ENCODE data around the gene OSBPL1A. TPM values are rescaled to one million over a fixed set of nuclear protein-coding genes. Genes with fewer than 3 reads are reported as not detected.
"Not testable (repeated sequence)": the region's sequence is repeated elsewhere in the genome, so short reads cannot be mapped to it uniquely, and the experiment has no call there.

The OSBPL1A gene
- total RNA-seq, 4 donors from 2014 or later, result 16.1 to 80.0 (median 61.4) TPM

GRCh38 chr18:24380163-24380747 lies 17.4 kb downstream of the OSBPL1A start:
- Histone ChIP-seq H3K27ac (no peak overlapping the region), H3K4me3 (no peak overlapping the region), H3K9me3 (no peaks in the 10 kb centered on the region), H3K27me3 (no peaks in the 10 kb centered on the region), H3K4me1 (no peaks in the 10 kb centered on the region), H3K36me3 (no peaks in the 10 kb centered on the region)
- intact Hi-C loops (cut with DNase I; ENCODE audit: low total_unique reads), result no loop called here
- 95 to 100% methylated on average over 1 to 6 of the region's 6 CpGs for WGBS, 2 donors (ENCODE audit: low coverage in 1 of 2)
- in situ Hi-C loops (cut with MboI; ENCODE audit: low pct_ligation_motif_present in 1 of 4, low pct_unique_long_range_greater_than_20kb in 1 of 4, low sequenced_read_pairs in 3 of 4), result no loop called here
- no peak for TF ChIP-seq EP300 (IDR thresholded peaks at IDR 0.05; ENCODE audit: low read depth)
- no peak for TF ChIP-seq CTCF (IDR thresholded peaks at IDR 0.05)
- TF ChIP-seq POLR2A (IDR thresholded peaks at IDR 0.05), result no peak
- no peak for TF ChIP-seq POLR2AphosphoS5 (IDR thresholded peaks at IDR 0.05)
- no peak for DNase-seq

DNA sequence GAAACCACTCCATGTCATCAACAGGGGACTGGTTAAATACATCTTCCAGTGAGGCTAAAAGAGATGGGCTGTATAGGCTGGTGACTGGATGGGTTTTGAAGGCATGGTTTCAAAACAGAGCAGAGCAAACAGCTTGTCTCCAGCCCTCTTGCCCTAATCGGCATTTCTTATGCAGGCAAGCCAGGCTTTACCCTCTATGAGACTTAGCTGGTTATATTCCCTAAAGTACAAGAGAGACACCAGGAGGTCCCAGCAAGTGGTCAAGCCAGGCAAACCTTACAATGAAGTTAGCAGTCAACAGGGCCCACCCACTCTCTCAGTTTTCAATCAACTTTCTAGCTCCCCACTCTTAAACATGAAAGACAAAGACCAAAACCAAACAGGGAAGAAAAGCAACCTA lies 19.0 kb downstream of the OSBPL1A start:
- no peaks in the 10 kb centered on the region for H3K4me1 ChIP-seq
- H3K4me3 ChIP-seq, result no peak overlapping the region
- H3K9me3 ChIP-seq, result no peaks in the 10 kb centered on the region
- no peaks in the 10 kb centered on the region for H3K36me3 ChIP-seq
- no peak overlapping the region for H3K27ac ChIP-seq
- TF ChIP-seq POLR2AphosphoS5 (IDR thresholded peaks at IDR 0.05), result no peak
- no peak for TF ChIP-seq POLR2A (IDR thresholded peaks at IDR 0.05)
- TF ChIP-seq CTCF (IDR thresholded peaks at IDR 0.05), result no peak
- TF ChIP-seq EP300 (IDR thresholded peaks at IDR 0.05; ENCODE audit: low read depth), result no peak
- H3K27me3 ChIP-seq, result no peaks in the 10 kb centered on the region
- intact Hi-C loops (cut with DNase I; ENCODE audit: low total_unique reads) (no loop called here), in situ Hi-C loops (cut with MboI; ENCODE audit: low pct_ligation_motif_present in 1 of 4, low pct_unique_long_range_greater_than_20kb in 1 of 4, low sequenced_read_pairs in 3 of 4) (no loop called here)
- 89% methylated on average over 1 of the region's 1 CpG; no CpG with 5 or more reads in 1 of the 2 donors for WGBS, 2 donors (ENCODE audit: low coverage in 1 of 2)
- no peak for DNase-seq

DNA sequence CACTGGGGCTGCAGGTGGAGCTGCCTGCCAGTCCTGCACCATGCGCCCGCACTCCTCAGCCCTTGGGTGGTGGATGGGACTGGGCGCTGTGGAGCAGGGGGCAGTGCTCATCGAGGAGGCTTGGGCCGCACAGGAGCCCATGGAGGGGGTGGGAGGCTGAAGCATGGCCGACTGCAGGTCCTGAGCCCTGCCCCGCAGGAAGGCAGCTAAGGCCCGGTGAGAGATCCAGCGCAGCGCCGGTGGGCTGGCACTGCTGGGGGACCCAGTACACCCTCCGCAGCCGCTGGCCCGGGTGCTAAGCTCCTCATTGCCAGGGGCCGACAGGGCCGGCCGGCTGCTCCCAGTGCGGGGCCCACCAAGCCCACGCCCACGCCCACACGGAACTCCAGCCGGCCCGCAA lies 21.1 kb downstream of the OSBPL1A start:
- H3K27ac ChIP-seq; intact Hi-C loops (cut with DNase I; ENCODE audit: low total_unique reads); DNase-seq; H3K9me3 ChIP-seq; H3K36me3 ChIP-seq; H3K4me1 ChIP-seq; H3K27me3 ChIP-seq; in situ Hi-C loops (cut with MboI; ENCODE audit: low pct_ligation_motif_present in 1 of 4, low pct_unique_long_range_greater_than_20kb in 1 of 4, low sequenced_read_pairs in 3 of 4); H3K4me3 ChIP-seq: not testable (repeated sequence)
- 98% methylated on average over 7 of the region's 23 CpGs; no CpG with 5 or more reads in 1 of the 2 donors for WGBS, 2 donors (ENCODE audit: low coverage in 1 of 2)

DNA sequence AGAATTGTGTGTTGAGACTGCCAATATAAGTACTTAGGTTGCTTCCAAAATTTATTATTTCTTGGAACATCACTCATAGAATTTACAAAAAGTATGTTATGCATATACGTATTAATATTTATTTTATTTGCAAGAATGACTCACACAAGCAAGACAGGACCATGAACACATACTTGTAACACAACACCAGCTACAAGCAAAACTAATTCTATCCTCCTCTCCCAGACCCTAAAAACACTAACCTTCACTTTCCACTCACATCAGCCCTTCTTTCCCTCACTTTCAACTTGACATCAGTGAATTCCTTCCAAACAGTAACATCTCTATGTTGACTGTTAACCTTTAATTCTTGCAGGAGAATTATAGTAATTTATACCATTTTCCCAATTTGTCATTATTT lies 24.3 kb downstream of the OSBPL1A start:
- no peaks in the 10 kb centered on the region for H3K36me3 ChIP-seq
- in situ Hi-C loops (cut with MboI; ENCODE audit: low pct_ligation_motif_present in 1 of 4, low pct_unique_long_range_greater_than_20kb in 1 of 4, low sequenced_read_pairs in 3 of 4) (loop anchor here in 2 of 4 donors (25.0 kb wide), 2 partner anchors 114 to 364 kb away; no protein-coding TSS in a partner anchor), intact Hi-C loops (cut with DNase I; ENCODE audit: low total_unique reads) (no loop called here)
- H3K27ac ChIP-seq, result no peak overlapping the region
- no peak for TF ChIP-seq POLR2AphosphoS5 (IDR thresholded peaks at IDR 0.05)
- TF ChIP-seq CTCF (IDR thresholded peaks at IDR 0.05), result no peak
- no peak for TF ChIP-seq EP300 (IDR thresholded peaks at IDR 0.05; ENCODE audit: low read depth)
- no peak for TF ChIP-seq POLR2A (IDR thresholded peaks at IDR 0.05)
- no peak overlapping the region for H3K4me3 ChIP-seq
- no peaks in the 10 kb centered on the region for H3K4me1 ChIP-seq
- no peaks in the 10 kb centered on the region for H3K27me3 ChIP-seq
- 88 to 89% methylated on average over 1 of the region's 1 CpG for WGBS, 2 donors (ENCODE audit: low coverage in 1 of 2)
- H3K9me3 ChIP-seq, result no peaks in the 10 kb centered on the region
- no peak for DNase-seq

All from transverse colon (tissue), 4 donors.